GM12878 (cell line): Measurements from ENCODE around the gene IL12B. TPM values are rescaled to one million over a fixed set of nuclear protein-coding genes. Genes with fewer than 3 reads are reported as not detected.

Source experiments
- ATAC-seq: fragments of 200-7000 bp; cut with Tn5 transposase; 3 replicates; pipeline ENCODE4 v1.9.1; 2020; ENCODE audit warnings: mild to moderate bottlenecking, moderate library complexity
- BruUV-seq: library from RNA; stranded (reverse); fragments of 400-500 nt; replicated peaks from 2 replicates; lab custom pipeline; 2021; lab: Mats Ljungman, UMichigan
- CTCF ChIA-PET: fragments of 300-600 bp; sonication (Branson Sonifier 250); formaldehyde crosslinking; extraction: SDS; loops from one replicate; lab custom pipeline; 2021; ENCODE audit warnings: inconsistent platforms; lab: Yijun Ruan, JAX
- POLR2A ChIA-PET: fragments of 350-600 bp; formaldehyde crosslinking; extraction: SDS; loops from one replicate; lab custom pipeline; 2021; ENCODE audit warnings: inconsistent platforms; lab: Charles Lee
- RAD21 ChIA-PET: fragments of 300-600 bp; sonication (Branson Sonifier 250); formaldehyde crosslinking; loops from one replicate; lab custom pipeline; 2023; ENCODE audit warnings: antibody characterized with exemption; ENCODE audit not compliant: unreplicated experiment; lab: Charles Lee
- SMC1A ChIA-PET: fragments of 300-600 bp; sonication (Branson Sonifier 250); formaldehyde crosslinking; loops from one replicate; lab custom pipeline; 2023; ENCODE audit not compliant: unreplicated experiment, uncharacterized antibody; lab: Charles Lee
- DNase-seq: peaks from one replicate; pipeline ENCODE4 v3.0.0-alpha.2; 2011; ENCODE audit warnings: low read depth, low spot score
- FAIRE-seq: peaks from 3 replicates; lab custom pipeline; 2011; peaks lifted over from hg19 to GRCh38; lab: Jason Lieb, UNC
- H2AFZ ChIP-seq: 2 replicates; pipeline ENCODE4 v1.6.0; 2011; ENCODE audit warnings: low read depth, low read length, control low read depth; ENCODE audit not compliant: control insufficient read depth
- H3K27ac ChIP-seq: 2 replicates; pipeline ENCODE4 v1.5.1; 2011; ENCODE audit warnings: control low read depth; ENCODE audit not compliant: control insufficient read depth, insufficient read depth
- H3K27me3 ChIP-seq, 2 experiments: replicated peaks in 1 of 2; 2 replicates each; pipeline versions ENCODE4 v1.6.0 to v1.6.1; 2011; ENCODE audit warnings: low read length in 1 of 2; ENCODE audit not compliant: control insufficient read depth in 2 of 2, insufficient read depth in 2 of 2
- H3K36me3 ChIP-seq, 2 experiments: 2 replicates each; pipeline ENCODE4 v1.5.1; 2011; ENCODE audit warnings: low read length in 1 of 2; ENCODE audit not compliant: control insufficient read depth in 2 of 2, insufficient read depth in 2 of 2
- H3K4me1 ChIP-seq: 2 replicates; pipeline ENCODE4 v1.6.1; 2011; ENCODE audit warnings: mild to moderate bottlenecking, low read length, moderate library complexity, mixed read lengths; ENCODE audit not compliant: control insufficient read depth, insufficient read depth
- H3K4me2 ChIP-seq: 2 replicates; pipeline ENCODE4 v1.6.0; 2011; ENCODE audit warnings: control low read depth; ENCODE audit not compliant: control insufficient read depth, insufficient read depth
- H3K4me3 ChIP-seq: fragments of 200-600 bp; sonication (generic); 2 replicates; pipeline ENCODE4 v1.5.1; 2016
- H3K79me2 ChIP-seq: 2 replicates; pipeline ENCODE4 v1.6.0; 2011; ENCODE audit warnings: low read length; ENCODE audit not compliant: control insufficient read depth, insufficient read depth
- H3K9ac ChIP-seq: 2 replicates; pipeline ENCODE4 v1.8.0; 2011; ENCODE audit warnings: low read length, control low read depth, mixed read lengths; ENCODE audit not compliant: control insufficient read depth, insufficient read depth
- H3K9me3 ChIP-seq: replicated peaks from 3 replicates; pipeline ENCODE4 v1.5.1; 2011; ENCODE audit warnings: mild to moderate bottlenecking, low read length; ENCODE audit not compliant: control insufficient read depth, insufficient read depth
- H4K20me1 ChIP-seq: 2 replicates; pipeline ENCODE4 v1.6.0; 2011; ENCODE audit not compliant: control insufficient read depth, insufficient read depth
- CTCF ChIP-seq, 3 experiments: IDR thresholded peaks in 2 of 3; conservative IDR thresholded peaks in 1 of 3; 2 replicates each; pipeline ENCODE4 v1.5.1; 2011; ENCODE audit warnings: low read depth in 3 of 3, low read length in 3 of 3, mild to moderate bottlenecking in 3 of 3, control low read depth in 2 of 3, moderate library complexity in 2 of 3, inconsistent platforms in 1 of 3, mixed read lengths in 1 of 3; ENCODE audit not compliant: control insufficient read depth in 2 of 3, insufficient read depth in 1 of 3; ENCODE audit errors: extremely low read depth in 1 of 3
- MTA2 ChIP-seq: fragments of 450-650 bp; IDR thresholded peaks from 2 replicates; pipeline ENCODE4 v1.6.1; 2016; ENCODE audit warnings: low read depth, mild to moderate bottlenecking, moderate library complexity
- RAD21 ChIP-seq: IDR thresholded peaks from 2 replicates; pipeline ENCODE4 v1.6.1; 2011; ENCODE audit warnings: mild to moderate bottlenecking, low read depth, low read length, moderate library complexity; ENCODE audit not compliant: insufficient read depth
- SMC3 ChIP-seq: IDR thresholded peaks from 2 replicates; pipeline ENCODE4 v1.6.1; 2011; ENCODE audit warnings: low read length, improper control_type of control experiment, borderline replicate concordance
- SRF ChIP-seq, 2 experiments: IDR thresholded peaks; 2 replicates each; pipeline ENCODE4 v1.6.1; 2011; ENCODE audit warnings: low read depth in 2 of 2, low read length in 2 of 2, mild to moderate bottlenecking in 1 of 2, moderate library complexity in 1 of 2
- USF1 ChIP-seq: IDR thresholded peaks from 2 replicates; pipeline ENCODE4 v1.6.1; 2011; ENCODE audit warnings: borderline replicate concordance, low read depth, mild to moderate bottlenecking, moderate library complexity, mixed read lengths, low read length; ENCODE audit not compliant: insufficient read depth; ENCODE audit errors: extremely low read length
- USF2 ChIP-seq: IDR thresholded peaks from 2 replicates; pipeline ENCODE4 v1.6.1; 2011; ENCODE audit warnings: low read depth, low read length, improper control_type of control experiment, borderline replicate concordance
- YY1 ChIP-seq: IDR thresholded peaks from 2 replicates; pipeline ENCODE4 v1.6.1; 2011; ENCODE audit warnings: low read depth, mild to moderate bottlenecking, low read length
- WGBS: methylation state at CpG from one replicate; pipeline ENCODE4 v1.1.6; 2016; ENCODE audit warnings: low lambda C conversion rate; ENCODE audit not compliant: insufficient replicate concordance, insufficient coverage; ENCODE audit errors: missing lambda C conversion rate; 5-methylcytosine and 5-hydroxymethylcytosine counted together
- in situ Hi-C: fragments of 300-500 bp; cut with MboI; formaldehyde crosslinking; loops from 9 replicates; pipeline ENCODE4 v1.14.3; 2018; ENCODE audit warnings: mixed read lengths
- intact Hi-C: fragments of 100-400 bp; cut with micrococcal nuclease; formaldehyde crosslinking; loops from one replicate; pipeline ENCODE4 v1.14.2; 2022; ENCODE audit not compliant: unreplicated experiment
- polyA plus RNA-seq, 11 experiments: library from polyadenylated mRNA; depleted of rRNA in 4 of 11; unstranded in 6 of 11; stranded (reverse) in 5 of 11; fragments of >200 nt; fragmentation: Nextera tagmentation in 4 of 11; fragmentation: Illumina TruSeq in 1 of 11; extraction: Ambion mirVana in 4 of 11; extraction: Trizol in 1 of 11; gene quantifications; 1 replicate in 1 of 11; 2 replicates in 10 of 11; pipeline versions ENCODE4 v1.2.1 to v1.2.3, GENCODE V29; 2011 to 2016; ENCODE audit warnings: inconsistent platforms in 2 of 11, missing spikeins in 2 of 11, low read depth in 1 of 11
- total RNA-seq, 4 experiments: library from RNA; depleted of rRNA in 3 of 4; stranded (reverse); fragments of >200 nt in 3 of 4; fragmentation: Illumina TruSeq in 1 of 4; extraction: Trizol in 1 of 4; gene quantifications; 2 replicates each; pipeline versions ENCODE4 v1.2.1 to v1.2.3, GENCODE V29; 2013 to 2021

Gene IL12B
- total and polyA plus RNA-seq, 10 of the 15 experiments (the other 5 are each of a cell fraction or from before 2014, with no cell fraction given), result 0.15 to 0.72 (median 0.45) TPM

GRCh38 chr5:159316519-159317383 is 13.5 kb downstream of the IL12B start:
- peak; percentile 43; the same call in 1 of the 2 replicates for TF ChIP-seq YY1
- TF ChIP-seq RAD21, result peak; percentile 75
- TF ChIP-seq USF2, result no peak
- no peak for TF ChIP-seq USF1
- TF ChIP-seq CTCF (IDR thresholded peaks at IDR 0.05 in 2 of 3, conservative IDR thresholded peaks at IDR 0.05 in 1 of 3; ENCODE audit: control insufficient read depth in 2 of 3, extremely low read depth in 1 of 3, insufficient read depth in 1 of 3, low read depth in 3 of 3, low read length in 3 of 3), result peak; percentile 73 to 77 (median 76)
- no peak for TF ChIP-seq MTA2
- TF ChIP-seq SMC3, result peak; percentile 80
- no peak for TF ChIP-seq SRF (IDR thresholded peaks at IDR 0.05; ENCODE audit: low read depth in 2 of 2, low read length in 2 of 2)
- H3K4me2 ChIP-seq, result no peak overlapping the region
- POLR2A ChIA-PET, result interaction anchor here (0.5 to 0.8 kb wide), 2 partner anchors 55 to 126 kb away, joined by 3 read pairs; no protein-coding TSS in a partner anchor
- H3K27me3 ChIP-seq, result no peaks in the 10 kb centered on the region
- 73% methylated on average over 9 of the region's 9 CpGs for WGBS
- ATAC-seq (peak; percentile 98), DNase-seq (no peak), FAIRE-seq (no peak)
- no peak overlapping the region for H2AFZ ChIP-seq
- CTCF ChIA-PET, result interaction anchor here (0.6 to 6.9 kb wide), 41 partner anchors 9 to 1368 kb away, joined by 3 to 216 read pairs (median 4); no protein-coding TSS in a partner anchor
- no TSS peak for BruUV-seq
- intact Hi-C loops, result loop anchor here (1.0 kb wide), 1 partner anchor 160 kb away; no protein-coding TSS in a partner anchor
- no peak overlapping the region for H3K9ac ChIP-seq
- no peaks in the 10 kb centered on the region for H4K20me1 ChIP-seq
- H3K4me3 ChIP-seq, result no peak overlapping the region
- in situ Hi-C loops, result loop anchor here (5.0 kb wide), 1 partner anchor 159 kb away; no protein-coding TSS in a partner anchor
- no peaks in the 10 kb centered on the region for H3K9me3 ChIP-seq
- no peaks in the 10 kb centered on the region for H3K79me2 ChIP-seq
- SMC1A ChIA-PET, result interaction anchor here (0.6 to 6.8 kb wide), 24 partner anchors 10 to 1404 kb away, joined by 3 to 131 read pairs (median 4); no protein-coding TSS in a partner anchor
- RAD21 ChIA-PET, result interaction anchor here (0.6 to 5.0 kb wide), 16 partner anchors 10 to 1241 kb away, joined by 3 to 112 read pairs (median 4); no protein-coding TSS in a partner anchor
- no peaks in the 10 kb centered on the region for H3K36me3 ChIP-seq
- no peaks in the 10 kb centered on the region for H3K4me1 ChIP-seq
- no peak overlapping the region for H3K27ac ChIP-seq
